B cell (primary cell): ENCODE measurements around the gene LMAN1L. TPM values are rescaled to one million over a fixed set of nuclear protein-coding genes. Genes with fewer than 3 reads are reported as not detected.

ENCODE experiments used
- ATAC-seq: fragments of 200-7000 bp; cut with Tn5 transposase; one replicate; pipeline ENCODE4 v1.10.0; 2021; ENCODE audit warnings: low read depth, mild to moderate bottlenecking, moderate number of reproducible peaks, moderate library complexity
- CTCF ChIA-PET: fragments of 350-600 bp; sonication (Branson Sonifier 250); formaldehyde crosslinking; loops from one replicate; lab custom pipeline; 2021; ENCODE audit warnings: antibody characterized with exemption, inconsistent platforms; lab: Charles Lee
- POLR2A ChIA-PET: fragments of 350-600 bp; sonication (Branson Sonifier 250); formaldehyde crosslinking; loops from one replicate; lab custom pipeline; 2021; ENCODE audit warnings: antibody characterized with exemption; lab: Charles Lee
- DNase-seq: peaks from one replicate; pipeline ENCODE4 v3.0.0; 2013
- H2AFZ ChIP-seq: 2 replicates; pipeline ENCODE4 v1.6.1; 2012; ENCODE audit warnings: mild to moderate bottlenecking, low read depth, low read length; ENCODE audit not compliant: insufficient read depth, poor library complexity, severe bottlenecking
- H3K27ac ChIP-seq, 2 donors: 1 replicate in 1 of 2; 2 replicates in 1 of 2; pipeline ENCODE4 v1.5.1; 2012 to 2013; ENCODE audit warnings: low read length in 2 of 2, mild to moderate bottlenecking in 2 of 2, moderate library complexity in 1 of 2
- H3K27me3 ChIP-seq, 4 experiments: fragments of 200-600 bp in 1 of 4; sonication (generic) in 1 of 4; replicated peaks in 1 of 4; 1 replicate in 2 of 4; 2 replicates in 2 of 4; pipeline versions ENCODE4 v1.6.1 to v1.7.0; 2013 to 2016; ENCODE audit warnings: low read length in 3 of 4, mild to moderate bottlenecking in 2 of 4, mixed read lengths in 1 of 4, moderate library complexity in 1 of 4; ENCODE audit not compliant: insufficient read depth in 4 of 4, control insufficient read depth in 3 of 4; ENCODE audit errors: control extremely low read depth in 1 of 4
- H3K36me3 ChIP-seq, 2 experiments: replicated peaks in 1 of 2; 1 replicate in 1 of 2; 2 replicates in 1 of 2; pipeline versions ENCODE4 v1.6.1 to v1.7.1; 2013; ENCODE audit warnings: low read length in 1 of 2; ENCODE audit not compliant: insufficient read depth in 2 of 2, control insufficient read depth in 1 of 2; ENCODE audit errors: control extremely low read depth in 1 of 2, extremely low read depth in 1 of 2
- H3K4me1 ChIP-seq, 2 donors: fragments of 200-600 bp in 1 of 2; sonication (generic) in 1 of 2; 1 replicate in 1 of 2; 2 replicates in 1 of 2; pipeline versions ENCODE4 v1.5.1 to v1.6.1; 2013 to 2017; ENCODE audit warnings: low read length in 2 of 2; ENCODE audit not compliant: control insufficient read depth in 2 of 2, insufficient read depth in 2 of 2
- H3K4me2 ChIP-seq: replicated peaks from 2 replicates; pipeline ENCODE3; 2012; ENCODE audit warnings: mild to moderate bottlenecking, low read depth, low read length; ENCODE audit not compliant: poor library complexity, severe bottlenecking
- H3K4me3 ChIP-seq, 5 experiments: fragments of 200-600 bp in 1 of 5; sonication (generic) in 1 of 5; 1 replicate in 3 of 5; 2 replicates in 2 of 5; pipeline versions ENCODE4 v1.5.1 to v1.7.0; 2011 to 2016; ENCODE audit warnings: low read length in 4 of 5, mild to moderate bottlenecking in 4 of 5, low read depth in 2 of 5, control low read depth in 1 of 5, moderate library complexity in 1 of 5; ENCODE audit not compliant: insufficient read depth in 1 of 5; ENCODE audit errors: control extremely low read depth in 1 of 5, extremely low read depth in 1 of 5
- H3K79me2 ChIP-seq: fragments of 200-600 bp; sonication (generic); one replicate; pipeline ENCODE4 v1.6.0; 2016; ENCODE audit warnings: low read length; ENCODE audit not compliant: control insufficient read depth, insufficient read depth
- H3K9ac ChIP-seq: fragments of 200-600 bp; sonication (generic); 2 replicates; pipeline ENCODE4 v1.6.1; 2017; ENCODE audit warnings: mild to moderate bottlenecking, low read length, moderate library complexity
- H3K9me3 ChIP-seq, 3 donors: one replicate each; pipeline versions ENCODE4 v1.6.1 to v1.7.1; 2013; ENCODE audit warnings: low read length in 2 of 3; ENCODE audit not compliant: control insufficient read depth in 2 of 3, insufficient read depth in 1 of 3; ENCODE audit errors: control extremely low read depth in 1 of 3
- H4K20me1 ChIP-seq: 2 replicates; pipeline ENCODE4 v1.6.0; 2012; ENCODE audit warnings: mild to moderate bottlenecking, low read length; ENCODE audit not compliant: insufficient read depth, control insufficient read depth, poor library complexity, severe bottlenecking
- H3K27ac Mint-ChIP-seq: one replicate; pipeline ENCODE4 v1.8.0; 2021; ENCODE audit warnings: mixed read lengths
- H3K27me3 Mint-ChIP-seq: one replicate; pipeline ENCODE4 v1.8.0; 2021; ENCODE audit warnings: mixed read lengths
- H3K4me1 Mint-ChIP-seq: one replicate; pipeline ENCODE4 v1.8.0; 2021; ENCODE audit warnings: mixed read lengths
- H3K4me3 Mint-ChIP-seq: one replicate; pipeline ENCODE4 v1.8.0; 2021; ENCODE audit warnings: mixed read lengths
- H3K9me3 Mint-ChIP-seq: one replicate; pipeline ENCODE4 v1.8.0; 2022; ENCODE audit warnings: mixed read lengths; ENCODE audit not compliant: insufficient read depth
- CTCF ChIP-seq: fragments of 200-600 bp; IDR thresholded peaks from one replicate; pipeline ENCODE4 v1.8.0; 2022; ENCODE audit warnings: antibody characterized with exemption, mild to moderate bottlenecking
- EZH2 ChIP-seq: IDR thresholded peaks from 2 replicates; pipeline ENCODE4 v1.6.1; 2012; ENCODE audit warnings: borderline replicate concordance, low read depth, mild to moderate bottlenecking, moderate library complexity, low read length; ENCODE audit not compliant: insufficient read depth, poor library complexity, severe bottlenecking
- WGBS: methylation state at CpG from one replicate; pipeline ENCODE4 v1.1.5; 2013; ENCODE audit warnings: missing lambda C conversion rate; ENCODE audit not compliant: insufficient coverage; 5-methylcytosine and 5-hydroxymethylcytosine counted together
- intact Hi-C: fragments of 100-400 bp; cut with micrococcal nuclease; formaldehyde crosslinking; loops from one replicate; pipeline ENCODE4 v1.10.0; 2022
- polyA plus RNA-seq: library from polyadenylated mRNA; depleted of rRNA; stranded (reverse); fragments of >200 nt; gene quantifications from 2 replicates; pipeline ENCODE4 v1.2.3, GENCODE V29; 2012
- total RNA-seq, 2 donors: library from RNA; stranded (reverse); fragments of 120-200 nt in 1 of 2; gene quantifications; 1 replicate in 1 of 2; 2 replicates in 1 of 2; pipeline versions ENCODE4 v1.2.3 to v1.2.4, GENCODE V29; 2013 to 2022

The LMAN1L gene
- total and polyA plus RNA-seq, 2 donors (not counting 1 experiment from before 2014, with no cell fraction given), result 0.60 to 1.1 TPM

DNA sequence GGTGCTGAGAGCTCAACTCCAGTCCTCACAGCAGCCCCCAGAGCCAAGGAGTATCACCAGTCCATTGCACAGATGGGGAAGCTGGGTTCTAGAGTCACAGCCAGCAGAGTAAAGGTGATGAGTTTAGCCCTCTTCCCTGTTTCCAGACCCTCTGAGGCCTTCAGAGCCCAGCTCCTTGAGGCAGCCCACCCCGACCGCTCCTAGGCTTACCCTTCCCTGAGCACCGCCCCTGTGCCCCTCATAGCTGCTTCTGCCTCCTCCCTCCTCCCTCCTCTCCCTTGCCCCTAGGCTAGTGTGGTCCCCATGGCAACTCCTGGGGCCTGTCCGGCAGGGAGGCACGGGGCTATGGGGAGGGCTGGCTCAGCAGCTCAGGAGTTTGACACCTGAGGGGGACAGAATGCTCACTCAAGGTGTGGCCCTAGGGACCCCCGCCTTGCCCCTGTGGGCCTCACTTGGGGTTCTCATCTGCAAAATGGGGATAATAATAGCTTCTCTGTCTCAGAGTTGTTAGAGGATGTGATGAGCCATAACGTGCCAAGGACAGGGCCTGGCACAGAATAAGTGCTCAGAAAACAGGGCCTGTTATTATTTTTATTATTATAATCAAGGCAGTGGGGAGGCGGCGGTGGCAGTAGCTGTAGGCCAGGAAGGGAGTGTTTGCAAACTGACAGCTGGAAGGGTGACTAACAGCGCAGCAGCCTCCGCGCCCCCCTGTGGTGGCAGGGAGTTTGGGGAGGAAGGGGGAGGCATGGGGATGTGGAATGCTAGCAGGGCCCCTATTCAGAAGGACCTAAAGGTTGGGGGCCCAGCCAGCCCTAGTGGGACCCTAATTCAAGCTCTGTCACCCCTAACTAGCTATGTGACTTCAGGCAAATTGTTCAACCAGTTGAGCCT is 19.3 kb upstream of the LMAN1L start:
- peaks cover 0 to 63% of the 10 kb centered on the region in 2 experiments for H3K36me3 ChIP-seq
- H3K4me1 ChIP-seq, result peaks cover 87 to 99% of the 10 kb centered on the region in 2 donors
- ChIA-PET POLR2A (interaction anchor here (0.6 to 15.8 kb wide), 4 partner anchors 11 to 422 kb away, joined by 3 to 572 read pairs (median 4); partner anchors contain the start of genes CSK and MPI), CTCF (interaction anchor here (0.5 to 37.1 kb wide), 17 partner anchors 1 to 390 kb away, joined by 3 to 2548 read pairs (median 3); partner anchors contain the start of genes CSK, FAM219B and LMAN1L)
- H3K9ac ChIP-seq, result peak overlapping the region; percentile 68
- no peaks in the 10 kb centered on the region for H3K27me3 ChIP-seq
- peaks cover 68% of the 10 kb centered on the region for H4K20me1 ChIP-seq
- no peaks in the 10 kb centered on the region for H3K9me3 ChIP-seq
- H3K4me2 ChIP-seq, result peak overlapping the region; percentile 91
- H3K27ac Mint-ChIP-seq, result peak overlapping the region; percentile 90
- WGBS, result 42% methylated on average over 7 of the region's 12 CpGs
- no peaks in the 10 kb centered on the region for H3K9me3 Mint-ChIP-seq
- intact Hi-C loops, result no loop called here
- H2AFZ ChIP-seq, result no peak overlapping the region
- H3K4me3 ChIP-seq, result peak overlapping the region in 4 of 5 experiments; percentile 7 to 38 (median 28)
- peaks cover 91% of the 10 kb centered on the region for H3K79me2 ChIP-seq
- no peak for ATAC-seq
- peak overlapping the region; percentile 93 for H3K4me3 Mint-ChIP-seq
- H3K27me3 Mint-ChIP-seq, result no peaks in the 10 kb centered on the region
- TF ChIP-seq EZH2 (no peak), CTCF (peak; percentile 61)
- peak overlapping the region; percentile 90 to 93 for H3K27ac ChIP-seq
- peaks cover 91% of the 10 kb centered on the region for H3K4me1 Mint-ChIP-seq
- DNase-seq, result peak; percentile 71
